Measurements from ENCODE around the gene PRDM16.

DNA sequence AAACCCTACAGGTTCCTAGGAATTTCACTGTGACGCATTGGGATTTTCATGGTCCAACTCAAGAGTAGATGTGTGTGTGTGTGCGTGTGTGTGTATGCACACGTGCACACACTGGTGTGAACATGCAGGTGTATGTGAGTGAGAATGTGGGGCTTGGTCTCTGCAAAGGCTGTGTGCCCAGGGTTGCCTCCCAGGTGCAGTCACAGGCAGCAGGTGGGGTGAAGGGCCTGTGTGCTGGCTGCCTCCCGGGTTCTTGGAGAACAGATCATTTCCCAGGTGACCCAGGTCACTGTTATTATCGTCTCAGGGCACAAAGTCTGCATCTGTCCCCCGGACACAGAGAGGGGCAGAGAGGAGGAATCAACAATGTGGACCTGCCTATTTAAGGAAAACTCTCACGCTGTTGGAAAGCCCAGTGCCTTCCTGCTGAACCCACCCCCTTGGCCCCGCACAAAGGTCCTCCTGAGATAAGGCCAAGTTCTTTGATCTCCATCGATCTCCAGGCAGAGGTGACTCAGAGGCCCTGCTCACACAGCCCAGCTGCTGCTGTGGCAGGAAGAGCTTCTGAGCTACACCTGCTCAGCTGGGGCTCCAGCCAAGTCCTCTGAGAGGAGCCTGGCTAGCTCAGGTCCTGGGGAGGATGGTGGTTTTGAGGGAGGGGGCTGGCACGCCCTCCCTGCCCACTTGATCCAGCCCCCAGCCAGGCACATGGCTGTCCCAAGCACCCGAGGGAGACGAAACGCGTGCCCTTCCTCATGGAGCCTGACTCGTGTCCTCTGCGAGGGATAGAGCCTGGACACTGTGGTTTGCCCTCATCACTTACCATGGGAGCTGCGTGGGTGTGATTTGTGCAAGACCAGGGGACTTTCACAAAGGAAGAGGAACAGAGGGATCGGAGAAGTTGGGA, 251.5 kb downstream of the PRDM16 start:
- no peak for TF ChIP-seq POLR2A (IDR thresholded peaks at IDR 0.05)
- TF ChIP-seq, protein P1, sequence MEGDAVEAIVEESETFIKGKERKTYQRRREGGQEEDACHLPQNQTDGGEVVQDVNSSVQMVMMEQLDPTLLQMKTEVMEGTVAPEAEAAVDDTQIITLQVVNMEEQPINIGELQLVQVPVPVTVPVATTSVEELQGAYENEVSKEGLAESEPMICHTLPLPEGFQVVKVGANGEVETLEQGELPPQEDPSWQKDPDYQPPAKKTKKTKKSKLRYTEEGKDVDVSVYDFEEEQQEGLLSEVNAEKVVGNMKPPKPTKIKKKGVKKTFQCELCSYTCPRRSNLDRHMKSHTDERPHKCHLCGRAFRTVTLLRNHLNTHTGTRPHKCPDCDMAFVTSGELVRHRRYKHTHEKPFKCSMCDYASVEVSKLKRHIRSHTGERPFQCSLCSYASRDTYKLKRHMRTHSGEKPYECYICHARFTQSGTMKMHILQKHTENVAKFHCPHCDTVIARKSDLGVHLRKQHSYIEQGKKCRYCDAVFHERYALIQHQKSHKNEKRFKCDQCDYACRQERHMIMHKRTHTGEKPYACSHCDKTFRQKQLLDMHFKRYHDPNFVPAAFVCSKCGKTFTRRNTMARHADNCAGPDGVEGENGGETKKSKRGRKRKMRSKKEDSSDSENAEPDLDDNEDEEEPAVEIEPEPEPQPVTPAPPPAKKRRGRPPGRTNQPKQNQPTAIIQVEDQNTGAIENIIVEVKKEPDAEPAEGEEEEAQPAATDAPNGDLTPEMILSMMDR (IDR thresholded peaks at IDR 0.05) = no peak
- no peak for TF ChIP-seq EP300 (IDR thresholded peaks at IDR 0.05)
